Measurements from ENCODE around the gene FAN1. TPM values are rescaled to one million over a fixed set of nuclear protein-coding genes. Genes with fewer than 3 reads are reported as not detected.

The FAN1 gene
- total and polyA plus RNA-seq, 2 of the 4 experiments (the other 2 are of a cell fraction), result 7.6 to 12.4 TPM

- no peak overlapping the region for H3K4me3 ChIP-seq (ENCODE audit: insufficient read depth, low read depth, low read length)
- H3K9ac ChIP-seq (ENCODE audit: low read depth, low read length), result no peak overlapping the region
- in situ Hi-C loops (cut with MboI; ENCODE audit: low sequenced_read_pairs) (no loop called here), intact Hi-C loops (cut with micrococcal nuclease) (no loop called here), dilution Hi-C loops (cut with HindIII; ENCODE audit: low sequenced_read_pairs, unreplicated experiment) (no loop called here)
- no TSS peak for BruUV-seq (replicated peaks)
- H3K4ac ChIP-seq (ENCODE audit: low read depth, low read length), result no peak overlapping the region
- no peak overlapping the region for H2AFZ ChIP-seq (replicated peaks; ENCODE audit: low read length, poor library complexity)
- H2BK15ac ChIP-seq (ENCODE audit: low read depth, low read length), result no peak overlapping the region
- ATAC-seq (ENCODE audit: low read depth) (no peak), DNase-seq (no peak)
- ChIA-PET POLR2A (ENCODE audit: unreplicated experiment) (no interaction called here), CTCF (no interaction called here)
- no peak overlapping the region for H2BK20ac ChIP-seq (ENCODE audit: low read depth, low read length)
- TF ChIP-seq CEBPB (IDR thresholded peaks at IDR 0.05; ENCODE audit: low read depth, low read length), result no peak
- TF ChIP-seq BHLHE40 (IDR thresholded peaks at IDR 0.05; ENCODE audit: low read depth, low read length), result no peak
- TF ChIP-seq FOS (IDR thresholded peaks at IDR 0.05; ENCODE audit: low read depth, low read length), result no peak
- TF ChIP-seq MAZ (IDR thresholded peaks at IDR 0.05; ENCODE audit: borderline replicate concordance, low read depth, low read length), result no peak
- no peak for TF ChIP-seq MAFK (IDR thresholded peaks at IDR 0.05; ENCODE audit: low read depth, low read length)
- no peak for TF ChIP-seq MXI1 (IDR thresholded peaks at IDR 0.05; ENCODE audit: borderline replicate concordance, low read depth, low read length)
- TF ChIP-seq SMC3 (IDR thresholded peaks at IDR 0.05; ENCODE audit: low read depth, low read length), result no peak
- no peak for TF ChIP-seq CTCF (conservative IDR thresholded peaks at IDR 0.05; ENCODE audit: low read depth, low read length)
- TF ChIP-seq RAD21 (IDR thresholded peaks at IDR 0.05; ENCODE audit: low read length), result no peak
- no peak for TF ChIP-seq RFX5 (IDR thresholded peaks at IDR 0.05; ENCODE audit: low read depth, low read length)
- no peak for TF ChIP-seq USF2 (IDR thresholded peaks at IDR 0.05; ENCODE audit: low read depth, low read length)
- TF ChIP-seq RCOR1 (IDR thresholded peaks at IDR 0.05; ENCODE audit: insufficient replicate concordance, low read length), result no peak
- no peak for TF ChIP-seq ELK1 (IDR thresholded peaks at IDR 0.05; ENCODE audit: borderline replicate concordance, low read depth, low read length)
- TF ChIP-seq POLR2A (IDR thresholded peaks at IDR 0.05; ENCODE audit: low read depth, low read length), result no peak
- no peak for TF ChIP-seq CHD1 (IDR thresholded peaks at IDR 0.05; ENCODE audit: low read depth, low read length)
- TF ChIP-seq NFE2L2 (IDR thresholded peaks at IDR 0.05; ENCODE audit: low read depth, low read length), result no peak
- H4K91ac ChIP-seq (ENCODE audit: insufficient read depth, low read depth, low read length), result no peak overlapping the region
- no peaks in the 10 kb centered on the region for H3K9me1 ChIP-seq (ENCODE audit: insufficient read depth, low read length)
- H3K27ac ChIP-seq (ENCODE audit: insufficient read depth, low read length), result no peak overlapping the region
- H3K79me1 ChIP-seq (ENCODE audit: low read depth in 1 of 2, low read length in 2 of 2), result no peaks in the 10 kb centered on the region
- no peak overlapping the region for H2BK5ac ChIP-seq (ENCODE audit: low read depth, low read length, poor library complexity, severe bottlenecking)
- no peaks in the 10 kb centered on the region for H3K4me1 ChIP-seq (ENCODE audit: control insufficient read depth, insufficient read depth, low read length)
- 86% methylated on average over 6 of the region's 33 CpGs; no CpG with 5 or more reads in 1 of the 2 experiments for WGBS, 2 experiments (ENCODE audit: extremely low coverage in 2 of 2, insufficient read length in 1 of 2)
- no peak overlapping the region for H2AK5ac ChIP-seq (ENCODE audit: low read depth, low read length)
- no peaks in the 10 kb centered on the region for H3K36me3 ChIP-seq (ENCODE audit: control insufficient read depth, insufficient read depth, low read length)
- H3K4me2 ChIP-seq (ENCODE audit: low read depth, low read length), result no peak overlapping the region
- no peaks in the 10 kb centered on the region for H3K9me3 ChIP-seq (ENCODE audit: control insufficient read depth, insufficient read depth, low read length)
- H2AK9ac ChIP-seq (replicated peaks; ENCODE audit: low read depth, low read length, poor library complexity), result no peak overlapping the region
- H2BK120ac ChIP-seq (ENCODE audit: low read depth, low read length), result no peak overlapping the region
- H3K27me3 ChIP-seq (ENCODE audit: control insufficient read depth, insufficient read depth, low read length), result no peaks in the 10 kb centered on the region
- H3K14ac ChIP-seq (replicated peaks; ENCODE audit: low read depth, low read length), result no peak overlapping the region
- no peak overlapping the region for H3K18ac ChIP-seq (ENCODE audit: low read depth, low read length)
- H4K8ac ChIP-seq (ENCODE audit: low read depth in 2 of 2, low read length in 2 of 2), result no peak overlapping the region
- no peak overlapping the region for H3K56ac ChIP-seq (ENCODE audit: extremely low read depth, insufficient read depth, low read length)
- H4K20me1 ChIP-seq (ENCODE audit: insufficient read depth, low read length), result no peaks in the 10 kb centered on the region
- H3K23ac ChIP-seq (ENCODE audit: low read depth, low read length), result no peak overlapping the region
- no peak overlapping the region for H4K5ac ChIP-seq (ENCODE audit: low read depth, low read length)
Measured at GRCh38 chr15:30895461-30896210, 8.1 kb upstream of the FAN1 start.
